Calu3 (cell line): ENCODE data around the gene CCDC85C. TPM values are rescaled to one million over a fixed set of nuclear protein-coding genes. Genes with fewer than 3 reads are reported as not detected.

Source experiments
- BruUV-seq: library from RNA; stranded (reverse); fragments of 400-500 nt; replicated peaks from 2 replicates; lab custom pipeline; 2021; lab: Mats Ljungman, UMichigan
- CTCF ChIA-PET: fragments of 300-600 bp; sonication (Branson Sonifier 250); formaldehyde crosslinking; loops from one replicate; lab custom pipeline; 2022; ENCODE audit warnings: antibody characterized with exemption; lab: Charles Lee
- DNase-seq: peaks from one replicate; pipeline ENCODE4 v3.0.0; 2022
- H3K27ac Mint-ChIP-seq: one replicate; pipeline ENCODE4 v1.8.0; 2022; ENCODE audit warnings: mixed read lengths; ENCODE audit not compliant: unreplicated experiment
- H3K27me3 Mint-ChIP-seq: one replicate; pipeline ENCODE4 v1.8.0; 2022; ENCODE audit warnings: mixed read lengths; ENCODE audit not compliant: unreplicated experiment
- H3K36me3 Mint-ChIP-seq: one replicate; pipeline ENCODE4 v1.8.0; 2022; ENCODE audit warnings: mild to moderate bottlenecking, moderate library complexity, mixed read lengths; ENCODE audit not compliant: insufficient read depth, unreplicated experiment
- H3K4me1 Mint-ChIP-seq: one replicate; pipeline ENCODE4 v1.8.0; 2022; ENCODE audit warnings: mild to moderate bottlenecking, low read depth, mixed read lengths; ENCODE audit not compliant: unreplicated experiment
- H3K4me3 Mint-ChIP-seq: one replicate; pipeline ENCODE4 v1.8.0; 2022; ENCODE audit warnings: mild to moderate bottlenecking, low read depth, moderate library complexity, mixed read lengths; ENCODE audit not compliant: unreplicated experiment
- H3K9me3 Mint-ChIP-seq: one replicate; pipeline ENCODE4 v1.8.0; 2022; ENCODE audit warnings: low read depth, mixed read lengths; ENCODE audit not compliant: unreplicated experiment
- intact Hi-C: fragments of 100-400 bp; cut with micrococcal nuclease; formaldehyde crosslinking; loops from one replicate; pipeline ENCODE4 v1.10.0; 2022; ENCODE audit not compliant: unreplicated experiment
- total RNA-seq: library from RNA; stranded (reverse); gene quantifications from 2 replicates; pipeline ENCODE4 v1.2.3, GENCODE V29; 2022
- TF ChIP-seq, protein P1 (sequence below): fragments of 200-600 bp; IDR thresholded peaks from one replicate; pipeline ENCODE4 v1.8.0; 2022; ENCODE audit warnings: antibody characterized with exemption; ENCODE audit not compliant: unreplicated experiment

The CCDC85C gene
- total RNA-seq, 1 experiment from 2014 or later = 45.1 TPM

DNA sequence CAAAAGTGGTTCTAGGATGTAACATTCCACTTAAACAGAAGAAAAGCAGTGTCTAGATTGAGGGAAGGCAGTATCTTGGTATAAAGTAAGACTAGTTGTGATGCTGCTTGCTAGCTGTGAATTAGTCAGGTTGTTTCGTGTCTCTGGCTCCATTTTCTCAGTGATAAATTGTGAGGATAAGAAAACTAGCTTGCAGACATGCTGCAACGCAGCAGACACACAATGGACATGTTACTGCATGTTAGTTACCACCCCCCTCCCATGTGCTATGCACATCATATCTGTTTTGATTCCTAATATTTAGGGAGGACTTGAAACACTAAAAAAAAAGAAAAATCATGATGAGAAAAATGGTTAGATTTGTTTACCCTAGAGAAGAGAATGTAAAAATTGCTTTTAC is 119.9 kb downstream of the CCDC85C start:
- no peak for DNase-seq
- intact Hi-C loops = no loop called here
- Mint-ChIP-seq H3K9me3 (no peaks in the 10 kb centered on the region), H3K36me3 (peaks cover 28% of the 10 kb centered on the region), H3K4me3 (no peak overlapping the region), H3K27me3 (no peaks in the 10 kb centered on the region), H3K27ac (no peak overlapping the region), H3K4me1 (peaks cover 32% of the 10 kb centered on the region)
- TF ChIP-seq, protein P1, sequence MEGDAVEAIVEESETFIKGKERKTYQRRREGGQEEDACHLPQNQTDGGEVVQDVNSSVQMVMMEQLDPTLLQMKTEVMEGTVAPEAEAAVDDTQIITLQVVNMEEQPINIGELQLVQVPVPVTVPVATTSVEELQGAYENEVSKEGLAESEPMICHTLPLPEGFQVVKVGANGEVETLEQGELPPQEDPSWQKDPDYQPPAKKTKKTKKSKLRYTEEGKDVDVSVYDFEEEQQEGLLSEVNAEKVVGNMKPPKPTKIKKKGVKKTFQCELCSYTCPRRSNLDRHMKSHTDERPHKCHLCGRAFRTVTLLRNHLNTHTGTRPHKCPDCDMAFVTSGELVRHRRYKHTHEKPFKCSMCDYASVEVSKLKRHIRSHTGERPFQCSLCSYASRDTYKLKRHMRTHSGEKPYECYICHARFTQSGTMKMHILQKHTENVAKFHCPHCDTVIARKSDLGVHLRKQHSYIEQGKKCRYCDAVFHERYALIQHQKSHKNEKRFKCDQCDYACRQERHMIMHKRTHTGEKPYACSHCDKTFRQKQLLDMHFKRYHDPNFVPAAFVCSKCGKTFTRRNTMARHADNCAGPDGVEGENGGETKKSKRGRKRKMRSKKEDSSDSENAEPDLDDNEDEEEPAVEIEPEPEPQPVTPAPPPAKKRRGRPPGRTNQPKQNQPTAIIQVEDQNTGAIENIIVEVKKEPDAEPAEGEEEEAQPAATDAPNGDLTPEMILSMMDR = no peak
- CTCF ChIA-PET = no interaction called here
- BruUV-seq = no TSS peak

DNA sequence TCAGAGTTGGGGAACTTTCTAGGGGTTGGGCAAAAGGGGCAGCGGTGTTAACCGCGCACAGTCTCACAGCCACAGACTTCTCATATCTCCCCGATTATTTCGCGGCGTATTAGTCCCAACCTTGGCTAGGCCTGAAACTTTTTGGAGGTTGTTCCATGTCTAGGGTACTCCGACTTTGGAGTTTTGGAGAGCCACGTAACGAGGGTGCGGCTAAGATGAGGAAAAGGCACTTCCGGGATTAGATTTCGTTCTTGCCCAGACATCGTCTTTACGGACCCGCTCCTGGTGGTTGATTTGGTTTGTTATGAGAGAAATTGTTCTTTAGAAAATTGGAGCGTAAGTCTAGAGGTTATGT is 122.3 kb downstream of the CCDC85C start:
- BruUV-seq = no TSS peak
- peak; percentile 6 for DNase-seq
- TF ChIP-seq, protein P1 = no peak

DNA sequence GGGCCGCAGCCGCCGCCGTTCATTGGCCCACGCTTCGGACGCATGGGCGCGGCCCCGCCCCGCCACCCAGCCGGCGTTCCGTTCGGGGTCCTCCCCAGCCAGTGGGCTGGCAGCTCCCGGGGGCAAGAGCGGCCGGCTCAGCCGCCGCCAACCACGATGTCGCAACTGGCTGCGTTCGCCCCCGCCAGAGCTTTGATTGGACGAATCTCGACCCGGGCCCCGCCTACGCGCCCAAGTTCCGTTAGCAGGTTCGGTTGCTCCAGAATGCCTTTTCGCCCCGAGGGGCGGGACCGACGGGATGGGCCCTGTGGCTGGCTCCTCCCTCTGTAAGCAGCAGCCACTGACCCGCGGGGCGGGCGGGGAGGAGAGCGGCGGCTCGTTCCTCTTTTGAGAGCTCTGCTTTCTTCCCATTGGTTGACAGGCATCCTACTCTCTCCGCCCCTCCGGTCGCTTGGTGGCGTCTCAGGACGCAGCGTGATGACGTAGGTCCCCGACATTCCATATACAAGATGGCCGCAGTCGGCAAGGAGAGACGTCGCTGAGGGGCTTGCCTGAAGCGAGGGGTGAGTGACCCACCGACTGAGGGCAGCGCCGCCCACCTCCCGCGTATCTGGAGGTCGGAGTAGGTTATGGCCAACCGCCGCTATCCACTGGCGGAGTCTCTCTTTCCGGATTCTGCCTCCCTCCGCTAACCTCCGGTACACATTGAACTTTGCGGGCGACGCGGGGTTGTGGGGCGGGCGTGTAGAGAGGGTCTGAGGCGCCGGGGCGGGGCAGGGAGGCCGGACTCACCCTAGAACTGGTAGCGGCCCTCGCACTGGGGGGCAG is 122.9 kb downstream of the CCDC85C start, which contains the start of gene CCNK:
CCNK (plus strand) TSS at position 493 of the 828 bp plus-strand sequence. CDS start 11,269 bp downstream, outside the sequence.
- no TSS peak for BruUV-seq
- peak within 1 kb of the TSS; percentile 96 for H3K27ac Mint-ChIP-seq
- no peaks in the 10 kb centered on the region for H3K9me3 Mint-ChIP-seq
- H3K27me3 Mint-ChIP-seq = no peaks in the 10 kb centered on the region
- intact Hi-C loops = no loop called here
- peak; percentile 100 for DNase-seq
- peaks cover 31% of the 10 kb centered on the region for H3K4me1 Mint-ChIP-seq
- peaks cover 30% of the 10 kb centered on the region for H3K36me3 Mint-ChIP-seq
- CTCF ChIA-PET = interaction anchor here (0.6 to 0.7 kb wide), 2 partner anchors 13 to 419 kb away, joined by 3 read pairs; no protein-coding TSS in a partner anchor
- TF ChIP-seq, protein P1 = no peak
- H3K4me3 Mint-ChIP-seq = peak within 1 kb of the TSS; percentile 84

More for the DNA sequence above, 122.3 kb downstream of the CCDC85C start:
- H3K27ac Mint-ChIP-seq = peak overlapping the region; percentile 96
- CTCF ChIA-PET = interaction anchor here (0.6 kb wide), 1 partner anchor 13 kb away, joined by 3 read pairs; no protein-coding TSS in a partner anchor
- no peaks in the 10 kb centered on the region for H3K27me3 Mint-ChIP-seq
- no peaks in the 10 kb centered on the region for H3K9me3 Mint-ChIP-seq
- intact Hi-C loops = no loop called here
- peak overlapping the region; percentile 84 for H3K4me3 Mint-ChIP-seq
- peaks cover 37% of the 10 kb centered on the region for H3K4me1 Mint-ChIP-seq
- peaks cover 30% of the 10 kb centered on the region for H3K36me3 Mint-ChIP-seq

DNA sequence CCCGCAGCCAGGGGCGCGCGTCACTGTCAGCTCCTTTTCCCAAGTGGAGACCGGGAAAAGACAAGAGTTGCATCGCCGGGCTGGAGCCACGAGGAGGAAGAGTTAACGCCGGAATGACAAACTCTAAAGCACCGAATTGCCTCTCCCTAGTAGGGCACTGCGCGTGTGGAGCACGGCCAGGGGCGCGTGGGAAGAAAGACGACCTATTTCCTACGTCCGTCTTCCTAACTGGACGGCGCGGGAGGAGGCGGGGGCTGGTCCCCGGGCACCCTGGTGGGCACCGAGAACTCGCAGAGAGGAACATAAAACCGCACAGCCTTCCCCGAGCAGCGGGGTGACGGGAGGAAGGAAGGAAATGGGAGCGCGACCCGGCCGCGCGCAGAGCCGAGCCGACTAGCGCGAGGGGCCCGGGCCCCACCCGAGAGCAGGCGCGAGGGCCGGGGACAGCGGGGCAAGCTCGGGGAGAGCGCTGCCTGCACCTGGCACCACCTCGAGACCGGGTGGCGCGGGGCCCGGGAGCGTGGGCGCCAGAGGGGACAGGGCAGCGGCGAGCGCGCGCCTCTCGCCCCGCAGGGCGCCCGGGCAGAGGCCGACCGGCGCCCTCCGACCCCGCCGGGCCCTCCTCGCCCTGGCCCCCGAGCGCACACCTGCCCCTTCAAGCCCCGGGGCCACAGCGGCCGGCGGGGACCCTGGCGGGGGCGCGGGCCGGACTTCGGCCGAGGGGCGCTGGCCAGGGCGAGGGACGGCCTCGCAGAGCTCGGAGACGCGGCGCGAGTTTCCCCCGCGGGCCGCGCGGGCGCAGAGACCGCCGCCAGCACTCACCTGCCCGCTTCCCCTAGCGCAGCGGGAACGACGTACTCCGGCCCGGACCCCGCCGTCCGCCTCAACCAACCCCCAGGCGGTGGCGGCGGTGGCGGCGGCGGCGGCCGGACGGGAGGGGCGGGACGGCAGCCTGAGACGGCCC is 123.8 kb downstream of the CCDC85C start, which contains the start of gene SETD3:
SETD3 (minus strand) TSS at position 954 of the 964 bp plus-strand sequence. CDS start 15,054 bp downstream, outside the sequence.
- TF ChIP-seq, protein P1 = no peak
- Mint-ChIP-seq H3K4me3 (peak within 1 kb of the TSS; percentile 84), H3K9me3 (no peaks in the 10 kb centered on the region), H3K36me3 (peaks cover 30% of the 10 kb centered on the region), H3K27ac (peak within 1 kb of the TSS; percentile 96), H3K27me3 (no peaks in the 10 kb centered on the region), H3K4me1 (peaks cover 28% of the 10 kb centered on the region)
- CTCF ChIA-PET = interaction anchor here (0.7 kb wide), 1 partner anchor 420 kb away, joined by 3 read pairs; no protein-coding TSS in a partner anchor
- peak; percentile 29 for DNase-seq
- intact Hi-C loops = no loop called here
- no TSS peak for BruUV-seq
